ENCODE data around the gene CDK1. TPM values are rescaled to one million over a fixed set of nuclear protein-coding genes. Genes with fewer than 3 reads are reported as not detected.

The CDK1 gene
- total RNA-seq, 1 donor from 2014 or later: 1.5 TPM

DNA sequence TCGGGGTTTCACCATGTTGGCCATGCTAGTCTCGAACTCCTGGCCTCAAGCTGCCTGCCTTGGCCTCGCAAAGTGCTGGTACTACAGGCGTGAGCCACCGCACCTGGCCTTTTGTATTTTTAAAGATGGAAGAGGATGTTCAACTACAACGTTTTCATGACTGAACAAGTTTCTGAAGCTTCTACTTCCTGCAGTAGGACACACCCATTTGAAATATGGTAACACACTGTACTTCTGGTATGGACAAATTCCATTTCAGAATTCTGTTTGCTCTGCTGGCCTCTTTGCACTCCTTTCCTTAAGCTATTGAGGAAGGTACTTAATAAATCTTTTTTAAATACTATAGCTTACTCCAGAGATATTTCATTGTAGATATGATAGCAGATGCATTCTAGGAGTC is 10.9 kb upstream of the CDK1 start:
- ChIA-PET CTCF (interaction anchor here (1.0 to 1.1 kb wide), 2 partner anchors 10 to 322 kb away, joined by 3 to 5 read pairs; no protein-coding TSS in a partner anchor), POLR2A (interaction anchor here (0.6 kb wide), 1 partner anchor 304 kb away, joined by 3 read pairs; no protein-coding TSS in a partner anchor)
- DNase-seq: no peak
- ATAC-seq (ENCODE audit: low read depth): no peak
- intact Hi-C loops (cut with micrococcal nuclease): no loop called here
- H3K9me3 Mint-ChIP-seq: no peaks in the 10 kb centered on the region
- no peaks in the 10 kb centered on the region for H3K4me1 Mint-ChIP-seq
- H3K4me3 Mint-ChIP-seq: no peak overlapping the region
- H3K27me3 Mint-ChIP-seq: no peaks in the 10 kb centered on the region
- H3K27ac Mint-ChIP-seq: no peak overlapping the region
- TF ChIP-seq, protein P1, sequence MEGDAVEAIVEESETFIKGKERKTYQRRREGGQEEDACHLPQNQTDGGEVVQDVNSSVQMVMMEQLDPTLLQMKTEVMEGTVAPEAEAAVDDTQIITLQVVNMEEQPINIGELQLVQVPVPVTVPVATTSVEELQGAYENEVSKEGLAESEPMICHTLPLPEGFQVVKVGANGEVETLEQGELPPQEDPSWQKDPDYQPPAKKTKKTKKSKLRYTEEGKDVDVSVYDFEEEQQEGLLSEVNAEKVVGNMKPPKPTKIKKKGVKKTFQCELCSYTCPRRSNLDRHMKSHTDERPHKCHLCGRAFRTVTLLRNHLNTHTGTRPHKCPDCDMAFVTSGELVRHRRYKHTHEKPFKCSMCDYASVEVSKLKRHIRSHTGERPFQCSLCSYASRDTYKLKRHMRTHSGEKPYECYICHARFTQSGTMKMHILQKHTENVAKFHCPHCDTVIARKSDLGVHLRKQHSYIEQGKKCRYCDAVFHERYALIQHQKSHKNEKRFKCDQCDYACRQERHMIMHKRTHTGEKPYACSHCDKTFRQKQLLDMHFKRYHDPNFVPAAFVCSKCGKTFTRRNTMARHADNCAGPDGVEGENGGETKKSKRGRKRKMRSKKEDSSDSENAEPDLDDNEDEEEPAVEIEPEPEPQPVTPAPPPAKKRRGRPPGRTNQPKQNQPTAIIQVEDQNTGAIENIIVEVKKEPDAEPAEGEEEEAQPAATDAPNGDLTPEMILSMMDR (IDR thresholded peaks at IDR 0.05): no peak
- no peaks in the 10 kb centered on the region for H3K36me3 Mint-ChIP-seq (ENCODE audit: low read depth)

DNA sequence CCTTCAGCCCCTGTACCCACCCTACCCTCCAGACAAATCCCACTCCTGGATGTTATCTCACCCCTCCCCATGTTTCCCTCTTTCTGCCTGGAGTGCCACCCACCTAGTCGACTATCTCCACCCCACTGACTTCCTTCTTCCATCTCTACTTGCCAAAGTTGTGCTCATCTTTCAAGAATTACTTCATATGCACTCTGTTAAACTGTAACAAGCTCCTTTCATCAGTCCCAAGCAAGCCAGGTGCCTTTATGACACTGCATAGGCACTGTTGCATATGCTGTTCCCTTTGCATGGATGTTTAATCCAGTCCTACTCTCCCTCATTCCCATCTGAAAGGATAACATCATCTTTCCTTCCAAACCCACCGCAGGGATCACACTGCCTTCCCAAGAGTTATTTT is 8.9 kb upstream of the CDK1 start:
- Mint-ChIP-seq H3K4me3 (no peak overlapping the region), H3K27me3 (no peaks in the 10 kb centered on the region), H3K9me3 (no peaks in the 10 kb centered on the region), H3K27ac (no peak overlapping the region), H3K4me1 (no peaks in the 10 kb centered on the region), H3K36me3 (ENCODE audit: low read depth) (no peaks in the 10 kb centered on the region)
- CTCF ChIA-PET: interaction anchor here (0.6 to 1.3 kb wide), 3 partner anchors 9 to 408 kb away, joined by 3 to 12 read pairs (median 5); partner anchors contain the start of gene CDK1
- POLR2A ChIA-PET: interaction anchor here (0.5 kb wide), 1 partner anchor 24 kb away, joined by 3 read pairs; no protein-coding TSS in a partner anchor
- no peak for DNase-seq
- intact Hi-C loops (cut with micrococcal nuclease): loop anchor here (2.0 kb wide), 3 partner anchors 123 to 669 kb away; no protein-coding TSS in a partner anchor
- no peak for ATAC-seq (ENCODE audit: low read depth)
- TF ChIP-seq, protein P1 (IDR thresholded peaks at IDR 0.05): no peak

GRCh38 chr10:60777696-60778213 is 523 bp upstream of the CDK1 start:
- Mint-ChIP-seq H3K27me3 (peaks cover 3% of the 10 kb centered on the region), H3K36me3 (ENCODE audit: low read depth) (no peaks in the 10 kb centered on the region), H3K4me3 (peak overlapping the region; percentile 96), H3K9me3 (no peaks in the 10 kb centered on the region), H3K4me1 (peaks cover 15% of the 10 kb centered on the region), H3K27ac (peak overlapping the region; percentile 84)
- POLR2A ChIA-PET: interaction anchor here (1.3 kb wide), 1 partner anchor 871 kb away, joined by 4 read pairs; the partner anchor contains the start of gene CCDC6
- CTCF ChIA-PET: interaction anchor here (0.7 to 1.4 kb wide), 3 partner anchors 8 to 18 kb away, joined by 3 read pairs; no protein-coding TSS in a partner anchor
- ATAC-seq (ENCODE audit: low read depth) (peak; percentile 1), DNase-seq (no peak)
- TF ChIP-seq, protein P1 (IDR thresholded peaks at IDR 0.05): no peak
- intact Hi-C loops (cut with micrococcal nuclease): loop anchor here (1.0 to 10.0 kb wide), 6 partner anchors 46 to 870 kb away; partner anchors contain the start of gene CCDC6

GRCh38 chr10:60778971-60779796 is 906 bp downstream of the CDK1 start:
- H3K27ac Mint-ChIP-seq: no peak overlapping the region
- no peak for ATAC-seq (ENCODE audit: low read depth)
- POLR2A ChIA-PET: interaction anchor here (1.3 kb wide), 1 partner anchor 873 kb away, joined by 4 read pairs; the partner anchor contains the start of gene CCDC6

More at GRCh38 chr10:60778971-60779796, 906 bp downstream of the CDK1 start:
- CTCF ChIA-PET: interaction anchor here (1.4 kb wide), 1 partner anchor 17 kb away, joined by 3 read pairs; no protein-coding TSS in a partner anchor
- Mint-ChIP-seq H3K9me3 (no peaks in the 10 kb centered on the region), H3K4me3 (peak overlapping the region; percentile 96), H3K4me1 (peaks cover 17% of the 10 kb centered on the region), H3K36me3 (ENCODE audit: low read depth) (no peaks in the 10 kb centered on the region), H3K27me3 (peaks cover 3% of the 10 kb centered on the region)
- TF ChIP-seq, protein P1 (IDR thresholded peaks at IDR 0.05): no peak
- intact Hi-C loops (cut with micrococcal nuclease): loop anchor here (1.0 to 10.0 kb wide), 6 partner anchors 48 to 872 kb away; partner anchors contain the start of gene CCDC6
- no peak for DNase-seq
